K562 (cell line): ENCODE results near the gene NR2F6. TPM values are rescaled to one million over a fixed set of nuclear protein-coding genes. Genes with fewer than 3 reads are reported as not detected.
A peak's percentile ranks its signal among the peaks of the same experiment; 100 is the strongest.

ENCODE experiments used
- CREB3L1 ChIP-seq: fragments of 450-650 bp; IDR thresholded peaks from 2 replicates; pipeline ENCODE4 v1.6.1; 2014; ENCODE audit warnings: low read depth, mild to moderate bottlenecking, moderate library complexity, borderline replicate concordance
- DDX20 ChIP-seq: fragments of 450-650 bp; IDR thresholded peaks from 2 replicates; pipeline ENCODE4 v1.6.1; 2016; ENCODE audit warnings: missing genetic modification characterization, low read depth, mild to moderate bottlenecking, missing compliant biosample characterization, moderate library complexity
- DPF2 ChIP-seq: fragments of 450-650 bp; IDR thresholded peaks from 2 replicates; pipeline ENCODE4 v1.6.1; 2016
- ESRRA ChIP-seq: fragments of 450-650 bp; IDR thresholded peaks from 2 replicates; pipeline ENCODE4 v1.6.1; 2014; ENCODE audit warnings: low read depth, mild to moderate bottlenecking, moderate library complexity, borderline replicate concordance
- ETS1 ChIP-seq: conservative IDR thresholded peaks from 2 replicates; pipeline ENCODE4 v1.6.1; 2011; ENCODE audit warnings: low read depth, mild to moderate bottlenecking, low read length; ENCODE audit not compliant: control insufficient read depth
- HDAC1 ChIP-seq, 2 experiments: fragments of 450-650 bp; IDR thresholded peaks; 2 replicates each; pipeline ENCODE4 v1.6.1; 2016 to 2017; ENCODE audit warnings: inconsistent platforms in 1 of 2, mild to moderate bottlenecking in 1 of 2, moderate library complexity in 1 of 2
- IRF2 ChIP-seq: sonication (generic); formaldehyde crosslinking; IDR thresholded peaks from 2 replicates; pipeline ENCODE4 v1.8.1; 2022; ENCODE audit warnings: mild to moderate bottlenecking, missing genetic modification reagents
- NCOA1 ChIP-seq: fragments of 450-650 bp; IDR thresholded peaks from 2 replicates; pipeline ENCODE4 v1.6.1; 2016; ENCODE audit warnings: low read depth
- NFRKB ChIP-seq: fragments of 450-650 bp; IDR thresholded peaks from 2 replicates; pipeline ENCODE4 v1.6.1; 2016; ENCODE audit warnings: low read depth
- PHB ChIP-seq: fragments of 250-450 bp; sonication (Bioruptor Pico); IDR thresholded peaks from 2 replicates; pipeline ENCODE4 v1.5.0; 2021
- PKNOX1 ChIP-seq: fragments of 450-650 bp; IDR thresholded peaks from 2 replicates; pipeline ENCODE4 v1.6.1; 2016
- POU5F1 ChIP-seq: fragments of 150-350 bp; IDR thresholded peaks from 2 replicates; pipeline ENCODE4 v1.6.1; 2014; ENCODE audit warnings: borderline replicate concordance, low read length, low read depth, mild to moderate bottlenecking; ENCODE audit not compliant: partially characterized antibody
- PRDM10 ChIP-seq: fragments of 450-650 bp; IDR thresholded peaks from 2 replicates; pipeline ENCODE4 v1.6.1; 2018; ENCODE audit not compliant: partially characterized antibody
- PRPF4 ChIP-seq: fragments of 200-400 bp; formaldehyde crosslinking; IDR thresholded peaks from one replicate; pipeline ENCODE4 v1.6.1; 2017; ENCODE audit warnings: low read length, low read depth, mild to moderate bottlenecking; ENCODE audit not compliant: insufficient read depth, poor library complexity, severe bottlenecking
- SMAD4 ChIP-seq: fragments of 250-450 bp; sonication (Bioruptor Pico); conservative IDR thresholded peaks from 2 replicates; pipeline ENCODE4 v1.8.0; 2021; ENCODE audit warnings: inconsistent platforms, mild to moderate bottlenecking, moderate library complexity
- THAP12 ChIP-seq: fragments of 250-450 bp; sonication (Bioruptor Pico); IDR thresholded peaks from 2 replicates; pipeline ENCODE4 v1.9.0; 2021; ENCODE audit warnings: mild to moderate bottlenecking, inconsistent platforms
- TRIM24 ChIP-seq, 2 experiments: fragments of 450-650 bp; IDR thresholded peaks; 2 replicates each; pipeline ENCODE4 v1.6.1; 2016
- ZNF444 ChIP-seq: fragments of 250-450 bp; sonication (Bioruptor Pico); IDR thresholded peaks from 2 replicates; pipeline ENCODE4 v1.4.0; 2020; ENCODE audit warnings: mild to moderate bottlenecking, moderate library complexity
- ZNF445 ChIP-seq: fragments of 250-450 bp; sonication (Bioruptor Pico); IDR thresholded peaks from 2 replicates; pipeline ENCODE4 v1.4.0; 2020; ENCODE audit warnings: low read depth, mild to moderate bottlenecking, moderate library complexity
- polyA plus RNA-seq, 8 experiments: library from polyadenylated mRNA; depleted of rRNA in 4 of 8; stranded (reverse) in 5 of 8; unstranded in 3 of 8; fragments of >200 nt; fragmentation: Nextera tagmentation in 2 of 8; fragmentation: Illumina TruSeq in 1 of 8; extraction: Ambion mirVana in 2 of 8; extraction: Trizol in 1 of 8; gene quantifications; 2 replicates each; pipeline versions ENCODE4 v1.2.1 to v1.2.3, GENCODE V29; 2011 to 2014; ENCODE audit warnings: inconsistent platforms in 1 of 8, missing spikeins in 1 of 8
- total RNA-seq, 7 experiments: library from RNA; depleted of rRNA in 6 of 7; stranded (reverse); fragments of >200 nt in 6 of 7; fragmentation: Illumina TruSeq in 2 of 7; extraction: Trizol in 2 of 7; gene quantifications; 2 replicates each; pipeline versions ENCODE4 v1.2.1 to v1.2.3, GENCODE V29; 2011 to 2021; ENCODE audit warnings: low replicate concordance in 1 of 7

Gene NR2F6
- total and polyA plus RNA-seq, 9 of the 15 experiments (the other 6 are each of a cell fraction or from before 2014, with no cell fraction given) = 0.76 to 97.5 (median 18.8) TPM

GRCh38 chr19:17220207-17220758, 25.4 kb downstream of the NR2F6 start (continued):
- TF ChIP-seq PRDM10 (peak; percentile 30), POU5F1 (no peak), DPF2 (peak; percentile 78), NCOA1 (no peak), ETS1 (no peak), IRF2 (CRISPR knock-in tag) (no peak), ESRRA (0 out of 2 replicates have a peak, but pooled peaks have one; percentile 26), ZNF444 (CRISPR knock-in tag) (no peak), PHB (CRISPR knock-in tag) (no peak), CREB3L1 (no peak), PRPF4 (no peak), HDAC1 (IDR thresholded peaks at IDR 0.05) (no peak; a peak in 1 of 4 replicates), PKNOX1 (peak; percentile 24; the same call in 1 of the 2 replicates), THAP12 (CRISPR knock-in tag) (no peak), TRIM24 (IDR thresholded peaks at IDR 0.05) (no peak), NFRKB (peak; percentile 64), ZNF445 (CRISPR knock-in tag) (no peak), SMAD4 (CRISPR knock-in tag) (0 out of 2 replicates have a peak, but pooled peaks have one; percentile 18), DDX20 (tag) (no peak)
